Subcutaneous abdominal adipose tissue (tissue), 5 donors: ENCODE data around the gene LTBP3.
"Not testable (repeated sequence)": the region's sequence is repeated elsewhere in the genome, so short reads cannot be mapped to it uniquely, and the experiment has no call there.

Source experiments
- H3K27ac ChIP-seq: one replicate; pipeline ENCODE4 v1.7.0; 2013; ENCODE audit warnings: low read depth, mild to moderate bottlenecking, inconsistent platforms, low read length, moderate library complexity
- H3K27me3 ChIP-seq, 5 donors: one replicate each; pipeline ENCODE4 v1.7.0; 2013; ENCODE audit warnings: low read length in 5 of 5, inconsistent platforms in 1 of 5; ENCODE audit not compliant: control insufficient read depth in 5 of 5, insufficient read depth in 4 of 5
- H3K36me3 ChIP-seq, 5 donors: one replicate each; pipeline ENCODE4 v1.7.0; 2013; ENCODE audit warnings: low read length in 5 of 5; ENCODE audit not compliant: control insufficient read depth in 5 of 5, insufficient read depth in 5 of 5
- H3K4me1 ChIP-seq, 5 donors: one replicate each; pipeline ENCODE4 v1.7.0; 2013; ENCODE audit warnings: low read length in 5 of 5, mild to moderate bottlenecking in 3 of 5, moderate library complexity in 1 of 5; ENCODE audit not compliant: control insufficient read depth in 5 of 5, insufficient read depth in 5 of 5
- H3K4me3 ChIP-seq, 5 donors: one replicate each; pipeline ENCODE4 v1.7.0; 2013; ENCODE audit warnings: low read length in 5 of 5, low read depth in 1 of 5
- H3K9ac ChIP-seq, 5 donors: one replicate each; pipeline ENCODE4 v1.7.0; 2013; ENCODE audit warnings: low read length in 5 of 5, mild to moderate bottlenecking in 4 of 5, moderate library complexity in 3 of 5
- H3K9me3 ChIP-seq, 5 donors: one replicate each; pipeline ENCODE4 v1.7.0; 2013; ENCODE audit warnings: low read length in 5 of 5; ENCODE audit not compliant: control insufficient read depth in 5 of 5
- donor health status: healthy.
- donor health status: healthy.
- donor health status: healthy.
- donor health status: healthy.
- donor health status: healthy.

The LTBP3 gene

DNA sequence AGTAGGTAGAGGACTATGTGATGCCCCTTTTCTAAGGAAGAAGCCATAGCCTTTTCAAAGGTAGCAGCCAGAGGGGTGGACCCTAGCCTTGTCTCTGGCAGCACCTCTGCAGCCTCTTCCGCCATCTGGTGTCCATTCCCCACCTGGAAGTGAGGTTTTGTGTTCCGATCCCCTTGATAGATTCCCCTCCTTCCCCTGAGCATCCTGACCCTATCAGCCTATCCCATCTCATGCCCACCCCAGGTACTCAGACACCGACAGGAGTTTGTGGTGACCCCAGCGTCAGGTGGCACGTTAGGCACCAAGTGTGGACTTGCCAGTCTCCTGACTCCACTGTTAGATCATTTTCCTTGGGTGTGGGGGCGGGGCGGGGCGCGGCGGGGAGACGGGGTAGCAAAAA lies 13.8 kb upstream of the LTBP3 start:
- peaks cover 12 to 78% (median 67%) of the 10 kb centered on the region in 5 donors for H3K4me1 ChIP-seq

DNA sequence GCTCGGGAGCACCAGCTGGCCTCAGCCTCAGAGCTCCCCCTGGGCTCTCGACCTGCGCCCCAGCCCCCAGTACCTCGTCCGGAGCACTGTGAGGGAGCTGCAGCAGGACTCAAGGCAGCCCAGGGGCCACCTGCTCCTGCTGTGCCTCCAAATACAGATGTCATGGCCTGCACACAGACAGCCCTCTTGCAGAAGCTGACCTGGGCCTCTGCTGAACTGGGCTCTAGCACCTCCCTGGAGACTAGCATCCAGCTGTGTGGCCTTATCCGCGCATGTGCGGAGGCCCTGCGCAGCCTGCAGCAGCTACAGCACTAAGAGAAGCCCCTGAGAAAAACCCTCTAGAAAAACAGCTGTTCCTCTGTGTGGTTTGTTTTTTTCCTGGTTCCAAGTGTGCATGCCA lies 13.3 kb upstream of the LTBP3 start:
- Histone ChIP-seq H3K36me3 (peaks cover 0 to 8% (median 3%) of the 10 kb centered on the region in 5 donors), H3K9me3 (no peaks in the 10 kb centered on the region), H3K27ac (peak overlapping the region; percentile 97), H3K9ac (peak overlapping the region in 3 of 5 donors; percentile 90 to 97 (median 91)), H3K27me3 (no peaks in the 10 kb centered on the region), H3K4me3 (peak overlapping the region; percentile 72 to 97 (median 87)), H3K4me1 (peaks cover 12 to 76% (median 62%) of the 10 kb centered on the region in 5 donors)

More for the DNA sequence above, 13.8 kb upstream of the LTBP3 start:
- no peaks in the 10 kb centered on the region for H3K9me3 ChIP-seq
- H3K9ac ChIP-seq, result peak overlapping the region in 2 of 5 donors; percentile 4 to 63
- H3K36me3 ChIP-seq, result peaks cover 0 to 4% (median 3%) of the 10 kb centered on the region in 5 donors
- H3K4me3 ChIP-seq, result peak overlapping the region; percentile 50 to 97 (median 72)
- H3K27me3 ChIP-seq, result no peaks in the 10 kb centered on the region
- peak overlapping the region; percentile 83 for H3K27ac ChIP-seq

- Histone ChIP-seq H3K36me3 (peaks cover 0 to 8% (median 3%) of the 10 kb centered on the region in 5 donors), H3K4me1 (peaks cover 12 to 68% (median 54%) of the 10 kb centered on the region in 5 donors), H3K27me3 (no peaks in the 10 kb centered on the region), H3K9ac (peak within 1 kb of the TSS; percentile 87 to 97 (median 91)), H3K27ac (peak within 1 kb of the TSS; percentile 97), H3K9me3 (no peaks in the 10 kb centered on the region), H3K4me3 (peak within 1 kb of the TSS; percentile 83 to 97 (median 89))
These were observed 12.1 kb upstream of the LTBP3 start, which contains the start of gene ZNRD2 for GRCh38 chr11:65569973-65570918. Gene ZNRD2, plus strand, starts transcription at chr11:65570477. Its CDS starts 15 bp downstream, at chr11:65570492.

GRCh38 chr11:65569164-65569972 lies 11.2 kb upstream of the LTBP3 start:
- Histone ChIP-seq H3K9me3 (no peaks in the 10 kb centered on the region), H3K9ac (peak overlapping the region; percentile 87 to 97 (median 91)), H3K27me3 (no peaks in the 10 kb centered on the region), H3K27ac (peak overlapping the region; percentile 97), H3K4me1 (peaks cover 10 to 59% (median 47%) of the 10 kb centered on the region in 5 donors), H3K4me3 (peak overlapping the region; percentile 83 to 97 (median 89)), H3K36me3 (peaks cover 0 to 8% (median 3%) of the 10 kb centered on the region in 5 donors)

GRCh38 chr11:65565624-65566453 lies 7.7 kb upstream of the LTBP3 start:
- Histone ChIP-seq H3K27ac (no peak overlapping the region), H3K36me3 (peaks cover 0 to 8% (median 3%) of the 10 kb centered on the region in 5 donors), H3K9me3 (no peaks in the 10 kb centered on the region), H3K4me3 (no peak overlapping the region), H3K4me1 (peaks cover 6 to 38% (median 24%) of the 10 kb centered on the region in 5 donors), H3K27me3 (no peaks in the 10 kb centered on the region), H3K9ac (no peak overlapping the region)

DNA sequence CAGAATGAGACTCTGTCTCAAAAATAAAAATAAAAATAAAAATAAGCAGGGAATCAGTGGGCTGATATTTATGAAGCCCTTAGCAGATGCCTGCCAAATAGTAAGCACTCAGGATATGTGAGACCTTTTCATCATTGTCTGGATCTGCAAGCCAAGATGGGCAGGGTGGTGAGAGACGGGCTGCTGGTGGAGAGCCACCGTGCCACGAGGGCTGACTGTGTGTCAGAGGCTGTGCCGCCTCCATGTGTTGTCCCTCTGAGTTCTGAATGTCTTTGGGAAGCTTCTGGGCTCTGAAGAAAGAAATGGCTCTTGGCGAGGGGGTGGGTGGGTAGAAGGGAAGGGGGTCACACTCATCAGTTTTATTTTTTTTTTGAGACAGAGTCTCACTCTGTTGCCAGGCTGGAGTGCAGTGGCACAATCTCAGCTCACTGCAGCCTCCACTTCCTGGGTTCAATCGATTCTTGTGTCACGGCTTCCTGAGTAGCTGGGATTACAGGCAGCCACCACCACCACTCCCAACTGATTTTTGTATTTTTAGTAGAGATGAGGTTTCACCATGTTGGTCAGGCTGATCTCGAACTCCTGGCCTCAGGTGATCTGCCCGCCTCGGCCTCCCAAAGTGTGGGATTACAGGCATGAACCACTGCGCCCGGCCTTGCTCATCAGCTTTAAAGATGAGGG lies 6.9 kb upstream of the LTBP3 start:
- H3K36me3 ChIP-seq, H3K27me3 ChIP-seq, H3K9me3 ChIP-seq, H3K27ac ChIP-seq, H3K9ac ChIP-seq, H3K4me3 ChIP-seq: not testable (repeated sequence)
- H3K4me1 ChIP-seq, result peaks cover 8 to 41% (median 27%) of the 10 kb centered on the region in 5 donors

DNA sequence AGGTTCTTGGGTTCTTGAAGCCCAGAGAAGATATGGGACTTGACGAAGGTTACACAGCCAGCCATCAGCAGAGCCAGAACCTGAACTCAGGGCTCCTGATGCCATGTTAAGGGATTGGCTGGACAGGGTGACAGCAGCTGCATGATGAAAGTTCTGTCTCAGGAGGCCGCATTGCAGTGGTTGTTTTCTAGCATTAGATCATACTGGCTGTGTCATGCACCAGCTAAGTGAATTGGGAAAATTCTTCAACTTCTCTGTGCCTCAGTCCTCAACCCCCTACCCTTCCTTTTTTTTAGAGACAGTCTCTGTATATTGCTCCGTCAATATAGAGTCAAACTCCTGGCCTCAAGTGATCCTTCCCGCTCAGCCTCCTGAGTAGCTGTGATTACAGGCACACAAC lies 5.4 kb upstream of the LTBP3 start:
- Histone ChIP-seq H3K27ac (no peak overlapping the region), H3K9me3 (no peaks in the 10 kb centered on the region), H3K9ac (no peak overlapping the region), H3K4me1 (peaks cover 4 to 42% (median 29%) of the 10 kb centered on the region in 5 donors), H3K4me3 (no peak overlapping the region), H3K36me3 (peaks cover 0 to 5% (median 0%) of the 10 kb centered on the region in 5 donors), H3K27me3 (no peaks in the 10 kb centered on the region)

DNA sequence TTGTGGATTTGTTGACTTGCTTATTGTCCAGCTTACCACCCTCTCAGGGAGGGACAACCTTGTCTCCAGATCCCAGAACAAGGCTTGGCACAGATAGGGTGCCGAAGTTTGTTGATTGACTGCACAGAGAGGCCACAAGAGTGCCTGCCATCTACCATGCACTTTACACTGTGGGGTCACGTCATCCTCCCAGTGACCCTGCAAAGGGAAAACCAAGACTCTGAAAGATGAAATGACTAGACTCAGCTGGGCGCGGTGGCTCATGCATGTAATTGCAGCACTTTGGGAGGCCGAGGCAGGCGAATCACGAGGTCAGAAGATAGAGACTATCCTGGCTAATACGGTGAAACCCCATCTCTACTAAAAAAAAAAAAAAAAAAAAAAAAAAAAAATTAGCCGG lies 4.6 kb upstream of the LTBP3 start:
- Histone ChIP-seq H3K4me1 (peaks cover 4 to 35% (median 29%) of the 10 kb centered on the region in 5 donors), H3K4me3 (no peak overlapping the region), H3K36me3 (peaks cover 0 to 5% (median 0%) of the 10 kb centered on the region in 5 donors), H3K27ac (no peak overlapping the region), H3K27me3 (no peaks in the 10 kb centered on the region), H3K9me3 (no peaks in the 10 kb centered on the region), H3K9ac (no peak overlapping the region)

GRCh38 chr11:65562020-65562419 lies 3.9 kb upstream of the LTBP3 start:
- H3K9me3 ChIP-seq, result no peaks in the 10 kb centered on the region
- H3K9ac ChIP-seq, result no peak overlapping the region
- peaks cover 0 to 5% (median 0%) of the 10 kb centered on the region in 5 donors for H3K36me3 ChIP-seq
- H3K4me3 ChIP-seq, result no peak overlapping the region
- no peaks in the 10 kb centered on the region for H3K27me3 ChIP-seq
- peaks cover 4 to 39% (median 33%) of the 10 kb centered on the region in 5 donors for H3K4me1 ChIP-seq
- H3K27ac ChIP-seq, result no peak overlapping the region
